GM12878 (cell line): ENCODE results near the gene PDPK1. TPM values are rescaled to one million over a fixed set of nuclear protein-coding genes. Genes with fewer than 3 reads are reported as not detected.

Source experiments
- ATAC-seq: fragments of 200-7000 bp; cut with Tn5 transposase; 3 replicates; pipeline ENCODE4 v1.9.1; 2020; ENCODE audit warnings: mild to moderate bottlenecking, moderate library complexity
- BruUV-seq: library from RNA; stranded (reverse); fragments of 400-500 nt; replicated peaks from 2 replicates; lab custom pipeline; 2021; lab: Mats Ljungman, UMichigan
- CTCF ChIA-PET: fragments of 300-600 bp; sonication (Branson Sonifier 250); formaldehyde crosslinking; extraction: SDS; loops from one replicate; lab custom pipeline; 2021; ENCODE audit warnings: inconsistent platforms; lab: Yijun Ruan, JAX
- POLR2A ChIA-PET: fragments of 350-600 bp; formaldehyde crosslinking; extraction: SDS; loops from one replicate; lab custom pipeline; 2021; ENCODE audit warnings: inconsistent platforms; lab: Charles Lee
- RAD21 ChIA-PET: fragments of 300-600 bp; sonication (Branson Sonifier 250); formaldehyde crosslinking; loops from one replicate; lab custom pipeline; 2023; ENCODE audit warnings: antibody characterized with exemption; ENCODE audit not compliant: unreplicated experiment; lab: Charles Lee
- SMC1A ChIA-PET: fragments of 300-600 bp; sonication (Branson Sonifier 250); formaldehyde crosslinking; loops from one replicate; lab custom pipeline; 2023; ENCODE audit not compliant: unreplicated experiment, uncharacterized antibody; lab: Charles Lee
- DNase-seq: peaks from one replicate; pipeline ENCODE4 v3.0.0-alpha.2; 2011; ENCODE audit warnings: low read depth, low spot score
- FAIRE-seq: peaks from 3 replicates; lab custom pipeline; 2011; peaks lifted over from hg19 to GRCh38; lab: Jason Lieb, UNC
- H2AFZ ChIP-seq: 2 replicates; pipeline ENCODE4 v1.6.0; 2011; ENCODE audit warnings: low read depth, low read length, control low read depth; ENCODE audit not compliant: control insufficient read depth
- H3K27ac ChIP-seq: 2 replicates; pipeline ENCODE4 v1.5.1; 2011; ENCODE audit warnings: control low read depth; ENCODE audit not compliant: control insufficient read depth, insufficient read depth
- H3K27me3 ChIP-seq, 2 experiments: replicated peaks in 1 of 2; 2 replicates each; pipeline versions ENCODE4 v1.6.0 to v1.6.1; 2011; ENCODE audit warnings: low read length in 1 of 2; ENCODE audit not compliant: control insufficient read depth in 2 of 2, insufficient read depth in 2 of 2
- H3K36me3 ChIP-seq, 2 experiments: 2 replicates each; pipeline ENCODE4 v1.5.1; 2011; ENCODE audit warnings: low read length in 1 of 2; ENCODE audit not compliant: control insufficient read depth in 2 of 2, insufficient read depth in 2 of 2
- H3K4me1 ChIP-seq: 2 replicates; pipeline ENCODE4 v1.6.1; 2011; ENCODE audit warnings: mild to moderate bottlenecking, low read length, moderate library complexity, mixed read lengths; ENCODE audit not compliant: control insufficient read depth, insufficient read depth
- H3K4me2 ChIP-seq: 2 replicates; pipeline ENCODE4 v1.6.0; 2011; ENCODE audit warnings: control low read depth; ENCODE audit not compliant: control insufficient read depth, insufficient read depth
- H3K4me3 ChIP-seq: fragments of 200-600 bp; sonication (generic); 2 replicates; pipeline ENCODE4 v1.5.1; 2016
- H3K79me2 ChIP-seq: 2 replicates; pipeline ENCODE4 v1.6.0; 2011; ENCODE audit warnings: low read length; ENCODE audit not compliant: control insufficient read depth, insufficient read depth
- H3K9ac ChIP-seq: 2 replicates; pipeline ENCODE4 v1.8.0; 2011; ENCODE audit warnings: low read length, control low read depth, mixed read lengths; ENCODE audit not compliant: control insufficient read depth, insufficient read depth
- H3K9me3 ChIP-seq: replicated peaks from 3 replicates; pipeline ENCODE4 v1.5.1; 2011; ENCODE audit warnings: mild to moderate bottlenecking, low read length; ENCODE audit not compliant: control insufficient read depth, insufficient read depth
- H4K20me1 ChIP-seq: 2 replicates; pipeline ENCODE4 v1.6.0; 2011; ENCODE audit not compliant: control insufficient read depth, insufficient read depth
- BRCA1 ChIP-seq: IDR thresholded peaks from 2 replicates; pipeline ENCODE4 v1.6.1; 2011; ENCODE audit warnings: low read depth, low read length, improper control_type of control experiment
- HDGF ChIP-seq: fragments of 450-650 bp; IDR thresholded peaks from 2 replicates; pipeline ENCODE4 v1.6.1; 2016; ENCODE audit warnings: antibody characterized with exemption
- KAT2A ChIP-seq: conservative IDR thresholded peaks from 2 replicates; pipeline ENCODE4 v1.6.1; 2011; ENCODE audit warnings: low read depth, low read length; ENCODE audit not compliant: control insufficient read depth
- RB1 ChIP-seq: fragments of 450-650 bp; formaldehyde crosslinking; IDR thresholded peaks from 2 replicates; pipeline ENCODE4 v1.6.1; 2017; ENCODE audit warnings: mild to moderate bottlenecking, borderline replicate concordance
- USF1 ChIP-seq: IDR thresholded peaks from 2 replicates; pipeline ENCODE4 v1.6.1; 2011; ENCODE audit warnings: borderline replicate concordance, low read depth, mild to moderate bottlenecking, moderate library complexity, mixed read lengths, low read length; ENCODE audit not compliant: insufficient read depth; ENCODE audit errors: extremely low read length
- WRNIP1 ChIP-seq: IDR thresholded peaks from 2 replicates; pipeline ENCODE4 v1.6.1; 2011; ENCODE audit warnings: low read depth, low read length, improper control_type of control experiment, borderline replicate concordance
- ZNF687 ChIP-seq: fragments of 450-650 bp; IDR thresholded peaks from 2 replicates; pipeline ENCODE4 v1.6.1; 2017; ENCODE audit warnings: mild to moderate bottlenecking, moderate library complexity
- WGBS: methylation state at CpG from one replicate; pipeline ENCODE4 v1.1.6; 2016; ENCODE audit warnings: low lambda C conversion rate; ENCODE audit not compliant: insufficient replicate concordance, insufficient coverage; ENCODE audit errors: missing lambda C conversion rate; 5-methylcytosine and 5-hydroxymethylcytosine counted together
- in situ Hi-C: fragments of 300-500 bp; cut with MboI; formaldehyde crosslinking; loops from 9 replicates; pipeline ENCODE4 v1.14.3; 2018; ENCODE audit warnings: mixed read lengths
- intact Hi-C: fragments of 100-400 bp; cut with micrococcal nuclease; formaldehyde crosslinking; loops from one replicate; pipeline ENCODE4 v1.14.2; 2022; ENCODE audit not compliant: unreplicated experiment
- polyA plus RNA-seq, 11 experiments: library from polyadenylated mRNA; depleted of rRNA in 4 of 11; unstranded in 6 of 11; stranded (reverse) in 5 of 11; fragments of >200 nt; fragmentation: Nextera tagmentation in 4 of 11; fragmentation: Illumina TruSeq in 1 of 11; extraction: Ambion mirVana in 4 of 11; extraction: Trizol in 1 of 11; gene quantifications; 1 replicate in 1 of 11; 2 replicates in 10 of 11; pipeline versions ENCODE4 v1.2.1 to v1.2.3, GENCODE V29; 2011 to 2016; ENCODE audit warnings: inconsistent platforms in 2 of 11, missing spikeins in 2 of 11, low read depth in 1 of 11
- total RNA-seq, 4 experiments: library from RNA; depleted of rRNA in 3 of 4; stranded (reverse); fragments of >200 nt in 3 of 4; fragmentation: Illumina TruSeq in 1 of 4; extraction: Trizol in 1 of 4; gene quantifications; 2 replicates each; pipeline versions ENCODE4 v1.2.1 to v1.2.3, GENCODE V29; 2013 to 2021

Gene PDPK1
- total and polyA plus RNA-seq, 10 of the 15 experiments (the other 5 are each of a cell fraction or from before 2014, with no cell fraction given), result 3.9 to 41.3 (median 25.5) TPM

GRCh38 chr16:2587891-2588565 is 50.2 kb downstream of the PDPK1 start:
- H2AFZ ChIP-seq, result no peak overlapping the region
- no peaks in the 10 kb centered on the region for H4K20me1 ChIP-seq
- H3K9me3 ChIP-seq, result no peaks in the 10 kb centered on the region
- 94% methylated on average over 14 of the region's 14 CpGs for WGBS
- TF ChIP-seq BRCA1 (no peak), ZNF687 (no peak), RB1 (no peak), KAT2A (no peak), USF1 (no peak), HDGF (no peak), WRNIP1 (no peak)
- no peak overlapping the region for H3K9ac ChIP-seq
- H3K79me2 ChIP-seq, result no peaks in the 10 kb centered on the region
- no peak overlapping the region for H3K27ac ChIP-seq
- FAIRE-seq (no peak), ATAC-seq (no peak), DNase-seq (no peak)
- H3K4me1 ChIP-seq, result no peaks in the 10 kb centered on the region
- in situ Hi-C loops, result no loop called here
- POLR2A ChIA-PET, result no interaction called here
- no peak overlapping the region for H3K4me3 ChIP-seq
- no TSS peak for BruUV-seq
- RAD21 ChIA-PET, result no interaction called here
- SMC1A ChIA-PET, result no interaction called here
- CTCF ChIA-PET, result no interaction called here
- intact Hi-C loops, result no loop called here
- H3K36me3 ChIP-seq, result peaks cover 14 to 23% of the 10 kb centered on the region in 2 experiments
- H3K27me3 ChIP-seq, result no peaks in the 10 kb centered on the region
- no peak overlapping the region for H3K4me2 ChIP-seq
